ENCODE results near the gene LYPD5. TPM values are rescaled to one million over a fixed set of nuclear protein-coding genes. Genes with fewer than 3 reads are reported as not detected.
A peak's percentile ranks its signal among the peaks of the same experiment; 100 is the strongest.

The LYPD5 gene
- total RNA-seq, 1 donor from 2014 or later = 1.3 TPM

DNA sequence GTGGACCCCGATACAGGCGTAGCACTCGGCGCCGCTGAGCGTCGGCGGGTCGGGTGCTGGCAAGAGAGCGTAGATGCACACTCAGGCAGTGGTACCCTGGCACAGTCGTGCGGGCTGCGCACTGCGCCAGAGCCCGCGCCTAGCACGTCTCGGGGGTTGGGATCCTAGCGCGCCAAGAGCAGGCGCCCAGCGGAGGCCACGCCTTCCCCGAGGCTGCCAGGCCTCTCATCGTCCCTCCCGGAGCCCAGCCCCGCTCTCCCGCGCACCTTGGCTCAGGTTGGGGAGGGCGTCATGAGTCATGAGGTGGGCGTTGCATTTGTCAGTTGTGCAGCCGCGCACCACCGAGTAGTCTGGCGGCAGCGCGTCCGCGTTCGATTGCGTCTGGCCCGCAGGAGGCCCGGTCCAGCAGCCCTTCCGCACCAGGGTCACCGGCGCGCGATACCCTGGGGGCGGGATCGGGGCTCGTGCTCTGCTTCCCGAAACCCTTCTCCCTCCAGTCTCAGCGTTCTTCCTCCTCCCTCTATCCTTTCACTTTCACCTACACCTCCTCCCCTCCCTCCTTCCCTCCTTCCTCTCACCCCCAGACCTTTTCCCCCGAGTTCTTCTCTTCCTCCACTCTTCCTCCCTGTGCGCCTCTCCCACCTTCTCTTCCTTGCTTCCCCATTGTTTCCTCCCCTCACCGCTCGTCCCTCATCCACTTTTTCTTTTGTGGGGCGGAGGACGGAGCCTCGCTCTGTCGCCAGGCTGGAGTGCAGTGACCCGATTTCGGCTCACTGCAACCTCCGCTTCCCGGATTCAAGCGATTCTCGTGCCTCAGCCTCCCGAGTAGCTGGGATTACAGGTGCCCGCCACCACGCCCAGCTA, 3.5 kb downstream of the LYPD5 start:
- peaks cover 17% of the 10 kb centered on the region for H3K4me1 ChIP-seq
- peaks cover 7% of the 10 kb centered on the region for H3K9me3 ChIP-seq (replicated peaks)
- no peaks in the 10 kb centered on the region for H3K36me3 ChIP-seq
- H3K4me3 ChIP-seq = peak overlapping the region; percentile 67
- DNase-seq = no peak
- H3K27ac ChIP-seq (replicated peaks) = peak overlapping the region; percentile 66
- TF ChIP-seq, protein P1, sequence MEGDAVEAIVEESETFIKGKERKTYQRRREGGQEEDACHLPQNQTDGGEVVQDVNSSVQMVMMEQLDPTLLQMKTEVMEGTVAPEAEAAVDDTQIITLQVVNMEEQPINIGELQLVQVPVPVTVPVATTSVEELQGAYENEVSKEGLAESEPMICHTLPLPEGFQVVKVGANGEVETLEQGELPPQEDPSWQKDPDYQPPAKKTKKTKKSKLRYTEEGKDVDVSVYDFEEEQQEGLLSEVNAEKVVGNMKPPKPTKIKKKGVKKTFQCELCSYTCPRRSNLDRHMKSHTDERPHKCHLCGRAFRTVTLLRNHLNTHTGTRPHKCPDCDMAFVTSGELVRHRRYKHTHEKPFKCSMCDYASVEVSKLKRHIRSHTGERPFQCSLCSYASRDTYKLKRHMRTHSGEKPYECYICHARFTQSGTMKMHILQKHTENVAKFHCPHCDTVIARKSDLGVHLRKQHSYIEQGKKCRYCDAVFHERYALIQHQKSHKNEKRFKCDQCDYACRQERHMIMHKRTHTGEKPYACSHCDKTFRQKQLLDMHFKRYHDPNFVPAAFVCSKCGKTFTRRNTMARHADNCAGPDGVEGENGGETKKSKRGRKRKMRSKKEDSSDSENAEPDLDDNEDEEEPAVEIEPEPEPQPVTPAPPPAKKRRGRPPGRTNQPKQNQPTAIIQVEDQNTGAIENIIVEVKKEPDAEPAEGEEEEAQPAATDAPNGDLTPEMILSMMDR (IDR thresholded peaks at IDR 0.05; ENCODE audit: borderline replicate concordance) = no peak
- intact Hi-C loops (cut with micrococcal nuclease) = no loop called here
- peaks cover 62% of the 10 kb centered on the region for H3K27me3 ChIP-seq (ENCODE audit: low read depth)

DNA sequence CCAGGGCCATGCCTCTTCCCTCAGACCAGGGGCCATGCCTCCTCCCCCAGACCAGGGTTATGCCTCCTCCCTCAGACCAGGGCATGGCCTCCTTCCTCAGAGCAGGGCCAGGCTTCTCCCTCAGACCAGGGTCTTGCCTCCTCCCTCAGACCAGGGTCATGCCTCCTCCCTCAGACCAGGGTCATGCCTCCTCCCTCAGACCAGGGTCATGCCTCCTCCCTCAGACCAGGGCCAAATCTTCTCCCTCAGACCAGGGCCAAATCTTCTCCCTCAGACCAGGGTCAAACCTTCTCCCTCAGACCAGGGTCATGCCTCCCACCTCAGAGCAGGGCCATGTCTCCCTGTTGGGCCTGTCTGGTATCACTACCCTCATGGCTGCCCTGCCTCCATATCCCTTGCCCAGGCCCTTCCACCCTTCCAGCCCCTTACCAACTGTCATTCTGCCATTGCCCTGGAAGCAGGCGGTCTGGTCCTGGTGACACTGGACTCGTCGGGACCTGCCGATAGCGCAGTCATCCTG, 4.2 kb downstream of the LYPD5 start:
- Histone ChIP-seq H3K27me3 (ENCODE audit: low read depth) (peaks cover 69% of the 10 kb centered on the region), H3K27ac (replicated peaks) (no peak overlapping the region)
- intact Hi-C loops (cut with micrococcal nuclease) = no loop called here

DNA sequence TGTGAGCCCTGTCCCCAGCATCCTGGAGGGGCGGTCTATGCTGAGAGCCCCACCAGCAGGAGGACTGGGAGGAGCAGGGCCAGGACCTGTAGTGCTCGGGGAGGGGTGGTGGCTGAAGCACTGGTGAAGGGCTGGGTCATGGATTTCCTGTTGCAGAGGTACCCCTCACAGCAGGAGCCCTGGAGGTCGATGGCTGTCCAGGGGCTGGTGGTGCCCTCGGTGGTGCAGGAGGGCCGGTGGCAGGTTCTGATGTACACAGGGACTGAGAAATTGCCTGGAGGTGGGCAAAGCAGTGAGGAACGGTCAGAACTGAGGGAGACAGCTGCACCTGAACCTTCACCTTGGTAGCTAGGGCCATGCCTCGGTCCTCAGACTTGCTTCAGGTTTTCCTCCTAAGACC, 4.7 kb downstream of the LYPD5 start:
- H3K27ac ChIP-seq (replicated peaks) = no peak overlapping the region
- peaks cover 7% of the 10 kb centered on the region for H3K9me3 ChIP-seq (replicated peaks)
- intact Hi-C loops (cut with micrococcal nuclease) = no loop called here
- DNase-seq = no peak
- no peaks in the 10 kb centered on the region for H3K36me3 ChIP-seq
- H3K4me1 ChIP-seq = peaks cover 17% of the 10 kb centered on the region
- TF ChIP-seq, protein P1 (IDR thresholded peaks at IDR 0.05; ENCODE audit: borderline replicate concordance) = no peak
- no peak overlapping the region for H3K4me3 ChIP-seq
- peaks cover 74% of the 10 kb centered on the region for H3K27me3 ChIP-seq (ENCODE audit: low read depth)

More for the DNA sequence above, 4.2 kb downstream of the LYPD5 start:
- Histone ChIP-seq H3K4me1 (peaks cover 17% of the 10 kb centered on the region), H3K4me3 (peak overlapping the region; percentile 67), H3K9me3 (replicated peaks) (peaks cover 7% of the 10 kb centered on the region), H3K36me3 (no peaks in the 10 kb centered on the region)
- TF ChIP-seq, protein P1 (IDR thresholded peaks at IDR 0.05; ENCODE audit: borderline replicate concordance) = no peak
- DNase-seq = no peak

DNA sequence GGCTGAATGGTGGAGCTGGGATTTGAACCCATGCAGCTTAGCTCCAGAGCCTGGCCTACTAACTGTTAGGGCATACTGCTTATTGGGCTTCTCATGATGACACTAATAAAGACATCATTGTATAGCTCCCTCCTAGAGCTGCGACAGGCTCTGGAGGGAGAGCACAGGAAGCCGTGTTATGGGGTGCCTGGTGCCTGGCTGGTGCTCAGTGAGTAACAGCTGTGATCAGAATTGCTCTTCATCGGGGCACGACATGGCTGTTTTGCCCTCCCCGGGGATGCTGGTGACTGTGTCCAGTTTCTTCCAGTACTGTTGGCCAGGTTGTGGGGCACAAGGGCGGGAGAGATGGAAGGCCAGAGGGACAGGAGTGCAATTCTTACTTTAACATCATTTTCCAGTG, 5.1 kb downstream of the LYPD5 start:
- peaks cover 7% of the 10 kb centered on the region for H3K9me3 ChIP-seq (replicated peaks)
- intact Hi-C loops (cut with micrococcal nuclease) = no loop called here
- no peak overlapping the region for H3K4me3 ChIP-seq
- peaks cover 77% of the 10 kb centered on the region for H3K27me3 ChIP-seq (ENCODE audit: low read depth)
- no peak overlapping the region for H3K27ac ChIP-seq (replicated peaks)
- H3K4me1 ChIP-seq = peaks cover 17% of the 10 kb centered on the region
- no peak for DNase-seq
- H3K36me3 ChIP-seq = no peaks in the 10 kb centered on the region
- TF ChIP-seq, protein P1 (IDR thresholded peaks at IDR 0.05; ENCODE audit: borderline replicate concordance) = no peak

DNA sequence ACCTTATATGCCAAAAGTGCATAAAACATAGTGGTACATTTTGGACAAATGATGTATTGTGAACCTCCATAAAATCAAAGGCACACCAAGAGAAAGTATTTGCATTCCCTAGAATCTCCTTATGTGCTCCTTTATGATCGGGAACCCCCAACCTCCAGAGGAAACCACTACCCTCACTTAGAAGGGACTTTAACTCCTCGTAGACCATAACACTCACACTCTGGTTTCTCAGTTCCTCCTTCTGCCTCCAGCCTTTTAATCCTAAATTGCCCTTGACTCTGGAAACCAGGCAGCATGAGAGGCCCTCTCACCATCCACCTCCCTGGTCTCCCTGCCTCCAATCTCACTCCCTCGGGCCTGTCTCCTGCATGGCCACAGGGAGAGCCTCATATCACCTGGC, 11.7 kb downstream of the LYPD5 start:
- Histone ChIP-seq H3K4me3 (no peak overlapping the region), H3K36me3 (no peaks in the 10 kb centered on the region), H3K27ac (replicated peaks) (no peak overlapping the region), H3K9me3 (replicated peaks) (peaks cover 1% of the 10 kb centered on the region), H3K4me1 (no peaks in the 10 kb centered on the region), H3K27me3 (ENCODE audit: low read depth) (peaks cover 47% of the 10 kb centered on the region)
- no peak for DNase-seq
- TF ChIP-seq, protein P1 (IDR thresholded peaks at IDR 0.05; ENCODE audit: borderline replicate concordance) = no peak
- intact Hi-C loops (cut with micrococcal nuclease) = no loop called here

All from left ventricle myocardium inferior (tissue), 1 donor.